DND-41 (cell line): ENCODE results near the gene SPATA3.

Experiments
- ATAC-seq: fragments of 200-7000 bp; cut with Tn5 transposase; 3 replicates; pipeline ENCODE4 v1.9.1; 2021; ENCODE audit warnings: low read depth; ENCODE audit not compliant: insufficient read depth
- DNase-seq: peaks from one replicate; pipeline ENCODE4 v3.0.0-alpha.2; 2020
- H2AFZ ChIP-seq: 2 replicates; pipeline ENCODE4 v1.6.0; 2012; ENCODE audit warnings: low read depth, low read length
- H3K27ac ChIP-seq: 2 replicates; pipeline ENCODE4 v1.5.1; 2012; ENCODE audit warnings: low read length, inconsistent platforms
- H3K27me3 ChIP-seq: fragments of 200-600 bp; sonication (generic); 2 replicates; pipeline ENCODE4 v1.6.0; 2012; ENCODE audit warnings: low read length, mild to moderate bottlenecking, inconsistent platforms; ENCODE audit not compliant: insufficient read depth, poor library complexity
- H3K36me3 ChIP-seq: 2 replicates; pipeline ENCODE4 v1.5.1; 2012; ENCODE audit warnings: low read length, inconsistent platforms; ENCODE audit not compliant: insufficient read depth
- H3K4me1 ChIP-seq: 2 replicates; pipeline ENCODE4 v1.5.1; 2012; ENCODE audit warnings: mild to moderate bottlenecking, low read length; ENCODE audit not compliant: insufficient read depth
- H3K4me2 ChIP-seq: 2 replicates; pipeline ENCODE4 v1.6.0; 2012; ENCODE audit warnings: mild to moderate bottlenecking, moderate library complexity, low read length, inconsistent platforms; ENCODE audit not compliant: insufficient read depth
- H3K4me3 ChIP-seq, 2 experiments: fragments of 200-600 bp in 1 of 2; shearing (Covaris generic) in 1 of 2; 2 replicates each; pipeline ENCODE4 v1.5.1; 2012 to 2016; ENCODE audit warnings: inconsistent platforms in 2 of 2, low read length in 2 of 2, mild to moderate bottlenecking in 2 of 2, low read depth in 1 of 2, moderate library complexity in 1 of 2
- H3K79me2 ChIP-seq: 2 replicates; pipeline ENCODE4 v1.6.0; 2012; ENCODE audit warnings: low read length, inconsistent platforms; ENCODE audit not compliant: insufficient read depth
- H3K9ac ChIP-seq: 2 replicates; pipeline ENCODE4 v1.6.0; 2012; ENCODE audit warnings: low read depth, mild to moderate bottlenecking, inconsistent platforms, low read length, moderate library complexity
- H3K9me3 ChIP-seq: 2 replicates; pipeline ENCODE4 v1.5.1; 2012; ENCODE audit warnings: low read length, moderate library complexity, mild to moderate bottlenecking, inconsistent platforms; ENCODE audit not compliant: insufficient read depth, severe bottlenecking
- H4K20me1 ChIP-seq: 2 replicates; pipeline ENCODE4 v1.6.0; 2012; ENCODE audit warnings: low read length; ENCODE audit not compliant: insufficient read depth
- CTCF ChIP-seq: IDR thresholded peaks from 2 replicates; pipeline ENCODE4 v1.5.1; 2012; ENCODE audit warnings: borderline replicate concordance, low read length, moderate library complexity, mild to moderate bottlenecking; ENCODE audit not compliant: poor library complexity, severe bottlenecking; ENCODE audit errors: extremely low read depth
- EZH2 ChIP-seq: IDR thresholded peaks from 3 replicates; pipeline ENCODE4 v1.6.1; 2012; ENCODE audit warnings: borderline replicate concordance, low read depth, mild to moderate bottlenecking, moderate library complexity, low read length, inconsistent platforms; ENCODE audit not compliant: severe bottlenecking

The SPATA3 gene

GRCh38 chr2:231047923-231048915 is 52.3 kb downstream of the SPATA3 start:
- H3K36me3 ChIP-seq = no peaks in the 10 kb centered on the region
- H3K27me3 ChIP-seq = peaks cover 36% of the 10 kb centered on the region
- H2AFZ ChIP-seq = no peak overlapping the region
- no peak overlapping the region for H3K4me2 ChIP-seq
- no peak overlapping the region for H3K4me3 ChIP-seq
- no peaks in the 10 kb centered on the region for H3K9me3 ChIP-seq
- no peaks in the 10 kb centered on the region for H3K79me2 ChIP-seq
- DNase-seq (no peak), ATAC-seq (no peak)
- H3K4me1 ChIP-seq = peaks cover 14% of the 10 kb centered on the region
- H3K27ac ChIP-seq = no peak overlapping the region
- H4K20me1 ChIP-seq = no peaks in the 10 kb centered on the region
- TF ChIP-seq EZH2 (no peak), CTCF (no peak)
- no peak overlapping the region for H3K9ac ChIP-seq

GRCh38 chr2:231049286-231050017 is 53.5 kb downstream of the SPATA3 start:
- Histone ChIP-seq H3K27ac (no peak overlapping the region), H3K4me1 (peaks cover 20% of the 10 kb centered on the region), H3K79me2 (no peaks in the 10 kb centered on the region), H2AFZ (no peak overlapping the region), H3K27me3 (peaks cover 36% of the 10 kb centered on the region), H3K9me3 (no peaks in the 10 kb centered on the region), H3K4me2 (no peak overlapping the region), H3K4me3 (no peak overlapping the region), H4K20me1 (no peaks in the 10 kb centered on the region), H3K9ac (no peak overlapping the region), H3K36me3 (no peaks in the 10 kb centered on the region)
- no peak for TF ChIP-seq EZH2
- TF ChIP-seq CTCF = no peak
- ATAC-seq (no peak), DNase-seq (no peak)

- H3K4me1 ChIP-seq = peaks cover 20% of the 10 kb centered on the region
- TF ChIP-seq CTCF (no peak), EZH2 (no peak)
- no peak overlapping the region for H3K4me2 ChIP-seq
- H3K36me3 ChIP-seq = no peaks in the 10 kb centered on the region
- H4K20me1 ChIP-seq = no peaks in the 10 kb centered on the region
- H3K27me3 ChIP-seq = peaks cover 36% of the 10 kb centered on the region
- no peak overlapping the region for H3K4me3 ChIP-seq
- no peak overlapping the region for H3K9ac ChIP-seq
- DNase-seq (no peak), ATAC-seq (no peak)
- no peaks in the 10 kb centered on the region for H3K79me2 ChIP-seq
- H2AFZ ChIP-seq = no peak overlapping the region
- no peak overlapping the region for H3K27ac ChIP-seq
- H3K9me3 ChIP-seq = no peaks in the 10 kb centered on the region
Observed at GRCh38 chr2:231050018-231050901, 54.3 kb downstream of the SPATA3 start.
